Adrenal gland (tissue), 12 donors: ENCODE results near the gene NOP16. TPM values are rescaled to one million over a fixed set of nuclear protein-coding genes. Genes with fewer than 3 reads are reported as not detected.
A peak's percentile ranks its signal among the peaks of the same experiment; 100 is the strongest.

ENCODE experiments used
- DNase-seq, 7 donors: peaks; one replicate each; pipeline ENCODE4 v3.0.0-alpha.2; 2019 to 2020
- H3K27ac ChIP-seq, 5 donors: fragments of 200-600 bp; sonication (generic) in 4 of 5; 1 replicate in 3 of 5; 2 replicates in 2 of 5; pipeline versions ENCODE4 v1.5.1 to v1.8.0; 2016 to 2020; ENCODE audit warnings: mild to moderate bottlenecking in 1 of 5
- H3K27me3 ChIP-seq: fragments of 200-600 bp; 2 replicates; pipeline ENCODE4 v1.8.0; 2021
- H3K36me3 ChIP-seq, 2 donors: fragments of 200-600 bp; replicated peaks in 1 of 2; 1 replicate in 1 of 2; 2 replicates in 1 of 2; pipeline versions ENCODE4 v1.5.1 to v1.8.0; 2018 to 2022
- H3K4me1 ChIP-seq, 2 donors: fragments of 200-600 bp; replicated peaks in 1 of 2; 1 replicate in 1 of 2; 2 replicates in 1 of 2; pipeline versions ENCODE4 v1.5.1 to v1.8.0; 2018 to 2021
- H3K4me3 ChIP-seq, 4 donors: fragments of 200-600 bp; sonication (generic) in 3 of 4; one replicate each; pipeline ENCODE4 v1.5.1; 2016 to 2018
- H3K9me3 ChIP-seq, 3 donors: fragments of 200-600 bp; sonication (generic) in 1 of 3; replicated peaks in 1 of 3; 1 replicate in 2 of 3; 2 replicates in 1 of 3; pipeline versions ENCODE4 v1.5.1 to v1.8.0; 2016 to 2021
- POLR2A ChIP-seq, 2 donors: fragments of 450-650 bp; IDR thresholded peaks; one replicate each; pipeline ENCODE4 v1.6.1; 2017; ENCODE audit warnings: antibody characterized with exemption in 2 of 2, mild to moderate bottlenecking in 2 of 2, moderate library complexity in 1 of 2
- WGBS, 4 donors: extraction: QIAGEN DNeasy Blood & Tissue Kit in 2 of 4; methylation state at CpG; one replicate each; pipeline versions ENCODE4 v1.1.5 to v1.1.7; 2013 to 2017; 5-methylcytosine and 5-hydroxymethylcytosine counted together
- intact Hi-C, 2 donors: fragments of 100-400 bp; cut with DNase I; formaldehyde crosslinking; loops; one replicate each; pipeline versions ENCODE4 v1.14.1 to v1.15.0; 2022 to 2023
- polyA plus RNA-seq, 3 donors: library from polyadenylated mRNA; stranded (reverse); fragments of 200-250 nt in 2 of 3; fragments of 350-450 nt in 1 of 3; fragmentation: Illumina TruSeq in 1 of 3; extraction: RNeasy Lipid Tissue Mini Kit (QIAGEN cat#74804) in 1 of 3; gene quantifications; one replicate each; pipeline ENCODE4 v1.2.3, GENCODE V29; 2013 to 2014
- total RNA-seq, 9 donors: library from RNA; depleted of rRNA in 4 of 9; stranded (reverse); fragments of >200 nt in 4 of 9; fragments of 120-200 nt in 1 of 9; fragmentation: NEBNext Ultra II Directional in 1 of 9; extraction: Animal tissue kit (Norgen Biotek cat#: 25700) in 1 of 9; gene quantifications; one replicate each; pipeline versions ENCODE4 v1.1.0 to v1.2.4, GENCODE V29; 2013 to 2023
- TF ChIP-seq, protein P1 (sequence below), 6 experiments: fragments of 450-650 bp in 4 of 6; fragments of 200-600 bp in 2 of 6; sonication (generic) in 1 of 6; IDR thresholded peaks; 1 replicate in 5 of 6; 2 replicates in 1 of 6; pipeline versions ENCODE4 v1.5.1 to v1.8.0; 2016 to 2021; ENCODE audit warnings: antibody characterized with exemption in 6 of 6, mild to moderate bottlenecking in 2 of 6, moderate library complexity in 1 of 6
- donor health status: healthy with polysubstance abuse.
- donor health status: Bipolar disorder and iron deficiency.
- donor health status: DM: yes; HTN: yes; CAD: no.
- donor health status: DM: no; HTN: no; CAD: no.
- donor health status: DM: no; HTN: no; CAD: no.
- donor health status: DM: yes; HTN: yes; CAD: no.

NOP16 gene
- total and polyA plus RNA-seq, 12 donors: 6.2 to 62.1 (median 26.5) TPM

- Histone ChIP-seq H3K4me3 (peak overlapping the region; percentile 56 to 97 (median 76)), H3K27me3 (no peaks in the 10 kb centered on the region), H3K36me3 (peaks cover 0 to under 1% of the 10 kb centered on the region in 2 donors), H3K27ac (peak overlapping the region; percentile 77 to 99 (median 94)), H3K4me1 (peaks cover 40 to 58% of the 10 kb centered on the region in 2 donors), H3K9me3 (no peaks in the 10 kb centered on the region)
- WGBS, 4 donors: 46 to 60% (median 52%) methylated on average over 12 to 13 of the region's 13 CpGs
- intact Hi-C loops: loop anchor here in 1 of 2 donors (2.0 to 5.0 kb wide), 2 partner anchors 27 to 122 kb away; partner anchors contain the start of genes HIGD2A, NOP16 and RNF44
- no peak for TF ChIP-seq POLR2A (IDR thresholded peaks at IDR 0.05)
- TF ChIP-seq, protein P1, sequence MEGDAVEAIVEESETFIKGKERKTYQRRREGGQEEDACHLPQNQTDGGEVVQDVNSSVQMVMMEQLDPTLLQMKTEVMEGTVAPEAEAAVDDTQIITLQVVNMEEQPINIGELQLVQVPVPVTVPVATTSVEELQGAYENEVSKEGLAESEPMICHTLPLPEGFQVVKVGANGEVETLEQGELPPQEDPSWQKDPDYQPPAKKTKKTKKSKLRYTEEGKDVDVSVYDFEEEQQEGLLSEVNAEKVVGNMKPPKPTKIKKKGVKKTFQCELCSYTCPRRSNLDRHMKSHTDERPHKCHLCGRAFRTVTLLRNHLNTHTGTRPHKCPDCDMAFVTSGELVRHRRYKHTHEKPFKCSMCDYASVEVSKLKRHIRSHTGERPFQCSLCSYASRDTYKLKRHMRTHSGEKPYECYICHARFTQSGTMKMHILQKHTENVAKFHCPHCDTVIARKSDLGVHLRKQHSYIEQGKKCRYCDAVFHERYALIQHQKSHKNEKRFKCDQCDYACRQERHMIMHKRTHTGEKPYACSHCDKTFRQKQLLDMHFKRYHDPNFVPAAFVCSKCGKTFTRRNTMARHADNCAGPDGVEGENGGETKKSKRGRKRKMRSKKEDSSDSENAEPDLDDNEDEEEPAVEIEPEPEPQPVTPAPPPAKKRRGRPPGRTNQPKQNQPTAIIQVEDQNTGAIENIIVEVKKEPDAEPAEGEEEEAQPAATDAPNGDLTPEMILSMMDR (IDR thresholded peaks at IDR 0.05): no peak
- DNase-seq: peak in 3 of 7 donors; percentile 37 to 66 (median 40)
Measured at GRCh38 chr5:176415240-176415951, 27.0 kb upstream of the NOP16 start.

GRCh38 chr5:176414704-176415103, 26.3 kb upstream of the NOP16 start:
- H3K9me3 ChIP-seq: no peaks in the 10 kb centered on the region
- 67 to 75% (median 71%) methylated on average over 3 of the region's 3 CpGs for WGBS, 4 donors
- H3K4me1 ChIP-seq: peaks cover 41 to 61% of the 10 kb centered on the region in 2 donors
- peak overlapping the region in 1 of 4 donors; percentile 97 for H3K4me3 ChIP-seq
- DNase-seq: no peak
- H3K27me3 ChIP-seq: no peaks in the 10 kb centered on the region
- TF ChIP-seq, protein P1 (IDR thresholded peaks at IDR 0.05): no peak
- H3K27ac ChIP-seq: peak overlapping the region in 3 of 5 donors; percentile 31 to 94 (median 81)
- intact Hi-C loops: loop anchor here in 1 of 2 donors (2.0 to 5.0 kb wide), 2 partner anchors 26 to 123 kb away; partner anchors contain the start of genes HIGD2A, NOP16 and RNF44
- H3K36me3 ChIP-seq: peaks cover 0 to 8% of the 10 kb centered on the region in 2 donors

GRCh38 chr5:176413709-176414191, 25.4 kb upstream of the NOP16 start:
- TF ChIP-seq, protein P1 (IDR thresholded peaks at IDR 0.05): no peak
- TF ChIP-seq POLR2A (IDR thresholded peaks at IDR 0.05): no peak
- intact Hi-C loops: loop anchor here in 1 of 2 donors (2.0 kb wide), 1 partner anchor 25 kb away; the partner anchor contains the start of genes HIGD2A and NOP16
- Histone ChIP-seq H3K9me3 (no peaks in the 10 kb centered on the region), H3K27ac (peak overlapping the region in 4 of 5 donors; percentile 54 to 82 (median 74)), H3K4me1 (peaks cover 41 to 61% of the 10 kb centered on the region in 2 donors), H3K36me3 (peaks cover 0 to 12% of the 10 kb centered on the region in 2 donors), H3K27me3 (no peaks in the 10 kb centered on the region), H3K4me3 (no peak overlapping the region)
- DNase-seq: peak in 2 of 7 donors; percentile 31 to 59
- WGBS, 4 donors: 69 to 75% (median 74%) methylated on average over 7 of the region's 7 CpGs

- Histone ChIP-seq H3K36me3 (peaks cover 0 to 16% of the 10 kb centered on the region in 2 donors), H3K4me1 (peaks cover 41 to 61% of the 10 kb centered on the region in 2 donors), H3K27ac (peak overlapping the region in 4 of 5 donors; percentile 54 to 82 (median 74)), H3K4me3 (no peak overlapping the region), H3K27me3 (no peaks in the 10 kb centered on the region), H3K9me3 (no peaks in the 10 kb centered on the region)
- intact Hi-C loops: no loop called here
- 39 to 44% methylated on average over 2 of the region's 2 CpGs; no CpG with 5 or more reads in 2 of the 4 donors for WGBS, 4 donors
- DNase-seq: peak; percentile 63 to 92 (median 87)
- TF ChIP-seq, protein P1 (IDR thresholded peaks at IDR 0.05): no peak
- no peak for TF ChIP-seq POLR2A (IDR thresholded peaks at IDR 0.05)
Measured at GRCh38 chr5:176413255-176413565, 24.8 kb upstream of the NOP16 start.
